HG02610 (cell line): ENCODE results near the gene EBF3.

Experiments
- ATAC-seq: cut with Tn5 transposase; IDR thresholded peaks from one replicate; pipeline ENCODE4 v1.9.1; 2021; ENCODE audit warnings: mild to moderate bottlenecking, moderate library complexity; ENCODE audit not compliant: unreplicated experiment

EBF3 gene

DNA sequence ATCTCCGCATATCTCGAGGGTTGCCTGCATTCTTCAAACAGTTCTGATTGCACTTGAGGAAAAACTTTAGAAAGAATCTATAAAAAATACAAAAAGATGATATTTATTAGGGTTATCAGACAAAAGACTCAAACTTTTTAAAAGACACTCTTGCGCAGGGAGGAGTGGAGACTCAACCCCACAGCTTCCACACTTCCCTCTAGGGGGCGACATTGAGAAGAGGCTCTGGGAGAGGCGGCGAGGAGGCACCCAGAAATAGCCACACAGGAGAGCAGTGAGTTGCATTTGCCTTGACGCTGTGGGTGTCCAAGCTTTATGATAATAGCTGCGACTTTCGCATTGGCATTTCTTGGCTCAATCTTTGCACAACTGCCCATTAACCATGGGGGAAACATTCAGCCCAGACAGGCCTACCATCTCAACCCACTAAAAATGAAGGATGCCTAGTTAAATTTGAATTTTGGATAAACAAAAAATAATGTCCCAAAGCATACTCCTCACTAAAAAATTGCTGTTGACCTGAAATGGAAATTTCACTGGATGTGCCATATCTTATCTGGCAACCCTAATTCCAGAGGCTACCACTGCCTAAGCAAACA lies 86.2 kb downstream of the EBF3 start:
- ATAC-seq, result no peak

DNA sequence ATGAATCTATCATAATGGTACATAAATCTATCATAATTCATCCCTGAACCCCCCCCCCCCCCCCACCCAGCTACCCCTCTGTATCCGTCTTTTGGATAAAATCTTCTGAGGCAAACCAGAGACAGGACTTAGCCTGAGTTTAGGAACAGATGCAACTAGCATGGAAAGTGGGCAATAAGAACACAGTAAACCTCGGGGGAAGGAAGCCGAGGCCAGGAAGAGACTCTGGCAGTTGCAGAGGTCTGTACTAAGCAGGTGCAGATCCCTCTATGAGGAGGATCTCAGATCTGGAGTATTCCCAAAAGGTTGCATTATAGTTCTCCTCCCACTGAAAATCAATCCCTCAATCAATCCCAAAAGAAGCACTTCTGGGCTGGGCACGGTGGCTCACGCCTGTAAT lies 87.2 kb downstream of the EBF3 start:
- ATAC-seq, result no peak

DNA sequence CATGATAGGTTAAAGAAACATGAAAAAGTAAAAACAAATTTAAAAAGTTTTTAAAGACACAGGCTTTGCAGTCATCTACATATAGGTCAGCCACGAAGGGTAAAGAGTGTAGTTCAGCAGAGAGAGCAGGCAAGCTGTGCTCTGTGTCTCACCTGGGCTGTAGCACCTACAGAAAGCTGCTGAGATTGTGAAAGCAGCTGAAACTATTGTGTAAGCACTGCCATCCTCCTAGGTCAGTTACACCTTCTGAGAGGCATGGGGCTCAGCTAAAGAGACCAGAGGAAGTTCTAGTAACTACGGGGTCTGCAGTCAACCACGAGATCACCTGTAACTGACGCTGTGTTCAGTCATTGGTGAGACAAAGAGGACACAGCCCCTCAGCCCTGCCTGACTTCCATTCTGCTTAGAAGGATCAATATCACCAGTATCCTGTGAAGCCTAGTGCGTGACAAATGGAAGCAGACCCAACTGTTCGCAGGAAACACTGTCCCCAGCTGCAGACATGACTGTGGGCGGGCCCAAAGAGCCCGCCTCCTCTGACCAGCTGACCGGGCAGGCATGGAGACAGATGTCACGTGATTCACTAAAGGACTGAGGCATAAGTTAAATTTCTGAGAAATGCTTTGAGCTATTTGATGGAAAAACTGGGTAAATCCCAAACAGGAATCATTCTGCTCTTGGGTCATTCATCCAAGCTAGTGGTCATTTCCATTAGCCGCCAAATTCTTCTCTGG lies 87.9 kb downstream of the EBF3 start:
- no peak for ATAC-seq

DNA sequence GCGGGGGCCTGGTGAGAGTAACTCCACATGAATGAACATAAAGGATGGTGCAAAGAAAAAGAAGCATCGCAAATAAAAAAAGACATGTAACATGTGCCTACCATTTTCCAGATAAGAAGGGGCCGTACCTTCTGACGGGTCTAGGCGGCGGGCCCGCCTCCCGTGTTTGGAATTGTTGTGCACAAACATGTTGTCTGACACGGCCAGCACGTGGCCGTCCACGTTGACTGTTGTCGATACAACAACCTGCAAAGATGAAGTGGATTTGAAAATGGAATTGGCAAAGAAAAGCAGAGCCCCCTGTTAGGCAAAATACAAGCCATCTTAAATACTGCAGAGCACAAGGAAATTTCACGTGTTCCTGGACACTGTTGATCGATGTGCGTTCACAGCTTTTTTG lies 90.7 kb downstream of the EBF3 start:
- ATAC-seq, result no peak

DNA sequence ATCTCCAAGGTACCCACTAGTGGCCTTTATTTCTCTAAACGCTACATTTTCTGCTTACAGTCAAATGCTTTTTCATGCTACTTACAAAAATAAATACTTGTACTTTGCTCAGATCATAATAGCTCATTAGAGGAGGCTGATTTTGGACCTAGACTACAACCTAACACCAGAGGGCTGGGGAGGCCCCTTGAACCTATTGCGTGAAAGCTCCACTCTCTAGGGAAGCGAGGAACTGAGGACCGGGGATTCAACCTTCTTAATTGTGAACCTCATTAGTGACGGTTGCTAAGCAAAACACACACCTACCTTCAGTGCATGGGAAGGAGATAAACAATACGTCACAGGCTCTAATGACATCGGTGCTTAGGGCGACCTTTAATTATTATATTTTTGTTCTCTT lies 92.1 kb downstream of the EBF3 start:
- ATAC-seq, result no peak

DNA sequence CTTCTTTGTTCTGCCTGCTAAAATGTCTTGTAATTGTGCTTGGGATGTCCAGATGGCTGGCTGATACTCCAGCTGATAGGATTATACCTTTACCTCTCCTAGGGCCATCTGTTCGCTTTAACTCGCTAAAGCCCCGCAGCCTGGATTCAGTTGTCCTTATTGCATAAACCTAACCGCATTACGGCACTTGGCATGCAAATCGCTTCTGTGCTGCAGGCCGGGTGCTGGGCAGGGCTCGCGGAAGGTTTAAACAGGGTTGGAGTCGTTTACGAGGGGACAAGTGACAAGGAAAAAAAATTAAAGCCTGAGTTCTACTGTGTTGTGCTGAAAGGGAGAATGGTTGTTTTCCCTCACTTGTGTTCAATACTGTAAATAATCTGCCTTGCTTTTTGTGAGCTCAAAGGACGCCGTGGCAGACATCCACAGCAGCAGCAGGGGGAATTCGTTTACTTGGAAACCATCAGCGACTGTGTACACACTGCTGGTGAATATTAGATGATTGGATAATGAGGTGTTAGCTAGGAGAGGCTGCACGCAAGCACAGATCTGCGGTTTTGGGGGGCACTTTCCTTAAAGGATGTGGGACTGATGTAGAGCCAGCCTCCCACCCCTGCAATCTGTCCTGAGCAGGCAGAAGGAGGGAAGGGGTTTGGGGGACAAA lies 93.0 kb downstream of the EBF3 start:
- no peak for ATAC-seq

DNA sequence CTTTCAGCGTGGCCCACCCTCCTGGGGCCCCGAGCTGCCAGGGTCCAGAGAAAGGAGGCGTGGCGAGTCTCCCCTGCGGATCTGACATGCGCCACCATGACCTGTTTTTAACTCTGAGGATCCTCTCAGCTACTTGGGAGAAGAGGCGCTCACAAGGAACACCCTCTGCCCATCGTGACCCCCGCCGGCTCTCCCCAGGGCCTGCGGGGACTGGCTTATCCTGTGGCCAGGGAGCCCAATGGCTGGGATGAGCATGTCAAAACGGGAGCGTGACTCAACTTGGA lies 93.7 kb downstream of the EBF3 start:
- ATAC-seq, result no peak

DNA sequence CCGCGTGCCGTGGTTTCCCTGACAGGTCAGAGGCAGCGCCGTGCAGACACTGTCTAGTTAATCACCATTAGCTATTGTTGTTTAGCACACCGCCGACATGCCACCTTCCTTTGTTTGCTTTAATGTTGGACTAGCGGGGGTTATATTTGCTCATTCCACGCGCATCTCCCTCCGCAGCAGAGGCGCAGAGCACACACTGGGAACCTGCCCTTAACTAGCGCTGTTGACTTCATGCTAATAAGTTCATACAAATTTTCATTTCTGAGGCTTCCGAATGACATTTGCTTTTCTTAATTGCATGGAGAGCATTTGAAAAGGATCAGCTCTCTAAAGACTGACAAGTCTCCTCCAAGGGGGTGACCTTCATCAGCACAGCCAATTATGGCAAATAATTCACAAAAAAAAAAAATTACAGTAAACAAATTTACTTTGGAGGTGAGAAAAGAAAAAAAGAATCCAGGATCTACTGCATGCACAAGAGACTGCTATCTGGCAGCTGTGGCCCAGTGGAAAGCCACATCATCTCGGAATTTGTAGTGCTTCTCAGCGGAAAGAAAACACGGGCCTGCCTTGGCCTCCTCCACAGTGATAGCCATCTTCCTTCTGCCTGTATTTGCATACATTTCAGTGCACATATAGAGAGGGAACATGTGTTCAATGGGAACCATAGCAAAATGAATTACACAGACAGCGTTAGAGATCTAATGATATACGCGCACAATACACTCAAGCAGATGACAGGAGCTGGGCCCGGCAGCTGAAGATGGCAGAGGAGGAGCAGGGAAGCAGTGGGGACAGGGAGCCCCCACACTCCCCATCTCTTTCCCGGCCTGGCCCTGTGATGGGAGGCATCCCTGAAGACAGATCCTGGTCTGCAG lies 94.2 kb downstream of the EBF3 start:
- no peak for ATAC-seq

DNA sequence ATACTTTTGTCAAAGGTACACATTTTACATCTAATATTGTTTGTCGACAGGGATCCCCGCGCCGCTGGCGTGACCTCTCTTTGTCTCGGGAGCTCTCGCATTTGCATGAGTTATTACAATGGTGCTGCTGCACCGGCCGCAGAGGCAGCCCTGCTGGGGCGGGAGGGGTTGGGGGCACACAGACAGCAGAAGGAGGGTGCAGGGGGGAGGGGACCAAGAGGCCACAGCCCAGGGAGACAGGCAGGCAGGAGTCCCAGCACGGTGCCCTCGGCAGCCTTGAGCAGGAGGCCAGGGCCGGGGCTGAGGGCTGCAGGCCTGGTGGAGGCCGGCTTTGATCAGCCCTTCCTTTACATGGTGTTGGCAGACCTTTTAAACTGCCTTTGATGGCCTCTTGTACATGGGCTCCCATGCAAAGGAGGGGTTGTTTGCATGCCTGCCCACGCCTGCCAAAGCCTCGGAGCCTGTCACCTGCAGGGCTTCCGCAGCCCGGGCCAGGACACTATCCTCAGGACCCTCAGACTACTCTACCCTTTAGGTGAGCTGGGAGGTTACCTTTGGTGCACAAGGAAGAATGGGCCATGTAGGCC lies 95.5 kb downstream of the EBF3 start:
- ATAC-seq, result no peak

DNA sequence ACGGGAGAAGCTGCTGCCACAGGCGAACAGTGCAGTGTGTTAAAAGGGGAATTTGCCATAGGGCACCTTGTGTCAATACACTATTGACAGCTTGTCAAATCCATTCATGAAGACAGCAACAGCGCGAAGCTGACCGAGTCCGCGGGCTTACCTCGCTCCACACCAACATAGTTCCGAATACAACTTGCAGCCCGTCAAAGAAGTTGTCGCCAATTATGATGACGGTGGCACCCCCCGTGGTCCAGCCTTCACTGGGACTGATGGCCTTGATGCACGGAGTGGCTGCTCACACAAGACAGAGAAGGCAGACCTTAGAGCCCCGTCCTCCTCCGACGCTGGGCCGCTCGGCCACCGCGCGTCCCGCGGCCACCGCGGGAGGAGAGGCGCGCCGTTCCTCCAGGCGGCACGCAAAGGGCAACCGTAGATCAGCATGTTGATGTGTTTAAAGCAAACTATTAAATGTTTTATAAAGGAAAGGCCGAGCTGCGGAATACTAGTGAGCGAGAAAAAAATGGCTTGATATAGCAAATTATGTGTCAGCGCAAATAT lies 96.4 kb downstream of the EBF3 start:
- ATAC-seq, result no peak

DNA sequence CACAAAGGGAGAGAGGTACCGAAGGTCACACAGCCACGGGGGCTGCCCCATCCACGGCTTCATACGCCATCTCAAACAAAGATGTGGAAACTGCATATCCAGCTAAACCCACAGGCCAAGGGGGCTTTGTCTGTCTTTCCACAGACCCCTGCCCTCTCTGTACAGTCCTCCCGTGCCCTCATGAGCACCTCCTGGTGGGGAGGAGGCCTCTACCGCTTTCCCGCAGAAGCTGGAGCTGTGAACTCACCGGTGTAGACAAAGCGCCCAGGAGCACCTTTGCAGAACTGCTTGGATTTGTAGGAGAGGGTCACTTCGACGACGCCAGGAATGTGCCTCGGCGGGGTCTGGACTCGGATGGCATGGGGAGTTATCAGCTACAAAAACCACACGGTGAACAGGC lies 97.2 kb downstream of the EBF3 start:
- no peak for ATAC-seq

DNA sequence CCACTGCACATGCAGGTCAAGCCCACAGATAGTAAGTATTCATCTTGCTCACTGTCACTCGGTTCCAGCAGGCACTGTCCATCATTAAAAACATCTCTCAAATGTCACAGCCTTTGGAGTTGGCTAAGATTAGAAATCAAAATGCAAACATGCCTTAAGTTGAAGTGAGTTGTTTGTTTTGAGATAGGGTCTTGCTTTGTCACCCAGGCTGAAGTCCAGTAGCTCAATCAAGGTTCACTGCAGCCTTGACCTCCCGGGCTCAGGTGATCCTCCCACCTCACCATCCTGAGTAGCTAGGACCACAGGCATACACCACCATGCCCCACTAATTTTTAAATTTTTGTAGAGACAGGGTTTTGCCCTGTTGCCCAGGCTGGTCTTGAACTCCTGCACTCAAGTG lies 98.1 kb downstream of the EBF3 start:
- ATAC-seq, result no peak

DNA sequence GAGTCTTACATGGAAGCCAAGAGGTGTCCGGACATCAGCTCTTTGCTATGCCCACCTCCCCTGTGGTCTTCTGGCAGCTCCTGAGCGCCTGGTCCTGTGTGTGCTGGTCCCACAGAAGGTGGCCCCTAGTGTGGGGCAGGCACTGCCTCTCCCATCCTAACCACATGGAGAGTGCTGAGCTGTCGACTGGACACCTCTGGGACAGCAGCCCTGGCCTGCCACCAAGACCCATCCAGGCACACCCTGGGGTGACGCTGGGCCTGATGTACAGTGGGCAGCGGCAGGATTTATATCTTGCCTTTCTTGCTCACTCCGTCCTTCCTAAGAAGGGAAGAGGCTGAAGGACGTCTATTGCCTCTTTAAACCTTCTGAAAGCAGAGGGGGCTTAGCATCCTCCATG lies 98.7 kb downstream of the EBF3 start:
- no peak for ATAC-seq

DNA sequence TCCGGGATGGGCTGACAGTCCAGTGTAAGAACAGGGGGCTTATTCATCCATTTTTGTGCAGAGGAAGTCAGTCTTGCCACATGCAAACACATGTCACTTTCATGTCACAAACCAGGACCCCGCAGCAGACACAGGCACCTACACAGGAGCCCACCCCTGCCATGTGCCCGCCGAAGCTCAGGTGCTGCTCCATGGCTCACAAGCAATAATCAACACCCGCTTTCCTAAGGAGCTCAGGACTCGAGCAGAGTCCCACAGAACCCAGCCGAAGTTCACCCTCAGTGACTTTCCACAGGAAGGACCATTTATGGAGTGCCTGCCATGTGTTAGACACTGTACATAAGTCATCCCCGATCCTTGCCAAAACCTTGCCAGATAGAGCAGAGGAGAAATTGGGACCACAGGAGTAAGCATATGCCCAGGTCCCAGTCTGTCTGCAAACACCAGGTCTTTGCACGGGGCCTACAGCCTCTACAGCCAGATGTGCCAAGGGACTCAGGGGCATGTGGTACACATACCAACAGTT lies 99.4 kb downstream of the EBF3 start:
- ATAC-seq, result no peak

DNA sequence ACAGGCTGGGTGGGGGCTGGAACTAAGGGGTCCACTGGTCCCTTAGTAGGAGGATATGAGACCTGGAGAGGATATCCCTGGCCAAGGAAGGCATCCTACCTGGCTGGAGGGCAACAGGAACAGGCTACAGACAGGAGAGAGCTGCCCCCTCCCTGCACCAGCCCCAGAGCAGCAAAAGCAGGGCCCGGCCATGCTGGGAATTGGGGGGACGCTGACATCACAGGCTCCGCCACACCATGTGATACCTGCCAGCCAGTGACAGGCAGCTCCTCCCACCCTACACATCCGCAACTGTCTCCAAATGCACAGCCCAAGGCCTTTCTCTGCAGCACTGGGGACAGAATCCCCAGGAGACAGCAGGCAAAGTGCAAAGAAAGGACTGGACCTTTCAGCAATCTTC lies 100.0 kb downstream of the EBF3 start:
- ATAC-seq, result no peak

DNA sequence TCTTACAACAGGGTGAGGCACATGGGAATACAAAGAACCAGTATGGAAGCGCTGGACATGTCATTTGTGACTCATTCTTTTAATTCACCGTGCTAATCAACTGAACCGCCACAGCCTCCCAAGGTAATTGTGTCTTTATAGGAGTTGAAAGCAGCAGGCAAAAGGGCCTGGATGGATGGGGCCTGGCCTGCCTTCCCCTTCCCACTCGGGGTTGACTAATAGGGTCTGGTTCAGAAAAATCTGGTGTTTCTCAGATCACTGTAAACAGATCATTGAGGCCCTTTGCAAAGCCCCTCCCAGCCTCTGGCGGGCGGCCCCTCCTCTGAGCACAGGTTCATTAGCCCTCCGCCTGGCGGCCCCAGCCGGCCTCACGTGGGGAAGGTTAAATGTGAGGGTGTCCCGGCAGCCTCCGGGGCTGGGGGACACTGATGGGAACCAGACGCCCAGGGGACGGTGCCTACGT lies 100.8 kb downstream of the EBF3 start:
- ATAC-seq, result no peak

DNA sequence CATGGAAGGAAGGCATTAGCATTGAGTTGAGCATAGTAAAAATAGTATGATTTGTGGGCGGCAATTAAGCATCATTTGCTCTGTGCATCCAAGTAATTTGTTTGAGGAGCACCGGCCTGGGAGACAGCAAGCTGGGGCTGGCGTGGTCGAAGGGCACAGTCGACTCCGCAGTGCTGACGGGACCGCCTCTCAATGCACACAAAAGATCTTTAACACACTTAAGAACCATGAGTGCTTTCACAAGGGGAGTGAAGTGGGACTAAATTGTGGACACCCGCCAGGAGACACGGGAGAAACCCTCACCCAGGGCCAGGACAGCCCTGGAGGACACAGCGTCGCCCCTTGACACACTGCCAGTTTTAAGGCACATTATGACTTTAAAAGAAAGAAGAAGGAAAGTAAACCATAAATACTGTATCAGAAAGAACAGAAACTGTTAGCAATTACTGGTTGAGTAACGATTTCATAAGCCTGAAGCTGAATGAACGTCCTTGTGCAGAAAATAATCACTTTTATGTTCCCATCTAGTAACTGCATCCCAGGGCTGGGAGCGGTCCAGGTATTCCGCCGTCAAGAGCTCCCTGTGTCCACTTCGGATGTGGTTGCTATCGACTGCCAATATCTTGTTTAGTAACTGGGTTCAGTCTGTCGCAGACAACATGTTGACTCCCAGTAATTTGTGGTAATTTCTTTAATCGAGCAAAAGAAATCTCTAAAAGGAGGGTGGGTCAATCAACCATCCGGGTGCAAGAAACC lies 102.1 kb downstream of the EBF3 start:
- no peak for ATAC-seq

DNA sequence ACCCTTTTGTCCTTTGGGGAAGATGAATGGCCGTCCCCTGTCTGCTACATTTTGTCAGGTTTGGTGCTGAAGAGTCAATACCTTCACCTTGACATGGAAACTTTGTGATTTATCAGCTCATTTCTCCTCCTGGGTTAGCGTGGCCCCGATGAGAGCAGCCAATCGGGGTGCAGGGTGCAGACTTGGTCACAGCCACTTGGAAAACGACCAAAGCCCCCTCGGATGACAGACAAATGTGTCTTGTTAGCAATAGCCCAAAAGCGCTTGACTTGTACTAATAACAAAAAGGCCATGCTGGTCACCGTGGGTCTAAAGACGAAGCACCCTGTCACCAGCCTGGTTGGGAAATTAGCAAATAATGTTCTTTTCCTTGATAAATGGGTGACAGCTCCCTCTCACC lies 103.7 kb downstream of the EBF3 start:
- no peak for ATAC-seq

DNA sequence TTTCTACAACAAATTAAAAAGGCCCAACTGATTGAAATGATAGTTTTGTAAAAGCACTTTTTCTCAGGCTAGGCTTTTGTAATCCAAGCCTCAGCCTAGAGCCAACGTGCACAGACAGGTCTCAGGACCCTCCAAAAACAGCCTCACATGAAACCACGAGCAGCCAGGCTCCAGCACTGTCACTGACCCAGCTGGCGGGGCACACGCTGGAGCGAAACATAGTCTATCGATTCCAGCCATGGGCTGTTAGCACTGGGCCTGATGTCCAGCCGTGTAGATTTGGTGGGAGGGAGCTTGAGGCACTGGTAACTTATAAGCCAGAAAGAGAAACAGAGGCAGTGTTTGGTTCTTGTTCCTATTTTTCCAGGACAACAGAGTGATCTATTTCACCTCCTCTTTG lies 104.5 kb downstream of the EBF3 start:
- no peak for ATAC-seq
